ENCODE results near the gene MACF1.
"Not testable (repeated sequence)": the region's sequence is repeated elsewhere in the genome, so short reads cannot be mapped to it uniquely, and the experiment has no call there.

DNA sequence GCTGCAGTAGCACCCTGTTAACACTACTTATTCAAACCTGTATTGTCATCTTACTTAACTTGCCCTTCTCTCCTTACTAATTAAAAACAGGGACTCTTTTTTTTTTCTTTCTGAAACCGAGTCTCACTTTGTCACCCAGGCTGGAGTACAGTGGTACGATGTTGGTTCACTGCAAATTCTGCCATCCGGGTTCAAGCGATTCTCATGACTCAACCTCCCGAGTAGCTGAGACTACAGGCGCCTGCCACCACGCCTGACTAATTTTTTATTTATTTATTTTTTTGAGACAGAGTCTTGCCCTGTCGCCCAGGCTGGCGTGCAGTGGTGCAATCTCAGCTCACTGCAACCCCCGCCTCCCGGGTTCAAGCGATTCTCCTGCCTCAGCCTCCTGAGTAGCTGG, 3.9 kb downstream of the MACF1 start:
- TF ChIP-seq, protein P1, sequence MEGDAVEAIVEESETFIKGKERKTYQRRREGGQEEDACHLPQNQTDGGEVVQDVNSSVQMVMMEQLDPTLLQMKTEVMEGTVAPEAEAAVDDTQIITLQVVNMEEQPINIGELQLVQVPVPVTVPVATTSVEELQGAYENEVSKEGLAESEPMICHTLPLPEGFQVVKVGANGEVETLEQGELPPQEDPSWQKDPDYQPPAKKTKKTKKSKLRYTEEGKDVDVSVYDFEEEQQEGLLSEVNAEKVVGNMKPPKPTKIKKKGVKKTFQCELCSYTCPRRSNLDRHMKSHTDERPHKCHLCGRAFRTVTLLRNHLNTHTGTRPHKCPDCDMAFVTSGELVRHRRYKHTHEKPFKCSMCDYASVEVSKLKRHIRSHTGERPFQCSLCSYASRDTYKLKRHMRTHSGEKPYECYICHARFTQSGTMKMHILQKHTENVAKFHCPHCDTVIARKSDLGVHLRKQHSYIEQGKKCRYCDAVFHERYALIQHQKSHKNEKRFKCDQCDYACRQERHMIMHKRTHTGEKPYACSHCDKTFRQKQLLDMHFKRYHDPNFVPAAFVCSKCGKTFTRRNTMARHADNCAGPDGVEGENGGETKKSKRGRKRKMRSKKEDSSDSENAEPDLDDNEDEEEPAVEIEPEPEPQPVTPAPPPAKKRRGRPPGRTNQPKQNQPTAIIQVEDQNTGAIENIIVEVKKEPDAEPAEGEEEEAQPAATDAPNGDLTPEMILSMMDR (IDR thresholded peaks at IDR 0.05): not testable (repeated sequence)
- TF ChIP-seq POLR2A, EP300, POLR2AphosphoS5 (IDR thresholded peaks at IDR 0.05): not testable (repeated sequence)
